Panc1 (cell line): ENCODE measurements around the gene ATXN10.

Experiments
- CTCF ChIP-seq: fragments of 450-650 bp; IDR thresholded peaks from 2 replicates; pipeline ENCODE4 v1.5.1; 2017; ENCODE audit warnings: mild to moderate bottlenecking
- POLR2AphosphoS5 ChIP-seq: IDR thresholded peaks from 2 replicates; pipeline ENCODE4 v1.6.1; 2012; ENCODE audit warnings: mild to moderate bottlenecking, low read depth, low read length, moderate library complexity
- REST ChIP-seq, 2 experiments: IDR thresholded peaks; 2 replicates each; pipeline ENCODE4 v1.6.1; 2011 to 2012; ENCODE audit warnings: low read depth in 2 of 2, control low read depth in 1 of 2, low read length in 1 of 2, mild to moderate bottlenecking in 1 of 2, moderate library complexity in 1 of 2; ENCODE audit not compliant: insufficient read depth in 1 of 2
- SIN3A ChIP-seq: IDR thresholded peaks from 2 replicates; pipeline ENCODE4 v1.6.1; 2012; ENCODE audit warnings: low read depth, mild to moderate bottlenecking, low read length, moderate library complexity, borderline replicate concordance; ENCODE audit not compliant: insufficient read depth
- TCF7L2 ChIP-seq: IDR thresholded peaks from 2 replicates; pipeline ENCODE4 v1.6.1; 2011; ENCODE audit warnings: mild to moderate bottlenecking, low read depth, low read length, inconsistent platforms

- TF ChIP-seq CTCF, result no peak
- no peak for TF ChIP-seq POLR2AphosphoS5
- TF ChIP-seq REST (IDR thresholded peaks at IDR 0.05; ENCODE audit: insufficient read depth in 1 of 2, low read depth in 2 of 2, low read length in 1 of 2), result no peak
- TF ChIP-seq TCF7L2, result no peak
- TF ChIP-seq SIN3A, result no peak
Observed at GRCh38 chr22:45786726-45787125, 115.1 kb downstream of the ATXN10 start.
